ENCODE measurements around the gene TTYH3.

DNA sequence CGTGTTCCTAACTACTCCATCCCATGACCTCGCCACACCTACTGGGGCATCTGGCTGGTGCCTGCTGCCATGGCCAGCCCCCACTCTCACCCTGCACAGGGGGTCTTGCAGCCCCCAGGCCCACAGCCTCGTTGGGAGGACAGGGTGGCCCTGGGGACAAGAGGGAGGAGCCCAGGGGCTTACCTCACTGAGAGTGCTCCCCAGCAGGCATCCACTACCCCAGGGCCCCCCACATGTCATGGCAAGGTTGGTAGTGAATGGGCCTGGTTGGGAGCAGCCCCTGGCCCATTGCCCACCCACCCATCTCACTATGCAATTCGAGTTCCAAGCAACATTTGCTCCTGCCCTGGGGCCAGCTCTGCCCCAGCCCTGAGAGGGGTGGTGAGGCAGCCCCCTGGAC is 32.2 kb downstream of the TTYH3 start:
- no peak for TF ChIP-seq POLR2A (IDR thresholded peaks at IDR 0.05)
- TF ChIP-seq, protein P1, sequence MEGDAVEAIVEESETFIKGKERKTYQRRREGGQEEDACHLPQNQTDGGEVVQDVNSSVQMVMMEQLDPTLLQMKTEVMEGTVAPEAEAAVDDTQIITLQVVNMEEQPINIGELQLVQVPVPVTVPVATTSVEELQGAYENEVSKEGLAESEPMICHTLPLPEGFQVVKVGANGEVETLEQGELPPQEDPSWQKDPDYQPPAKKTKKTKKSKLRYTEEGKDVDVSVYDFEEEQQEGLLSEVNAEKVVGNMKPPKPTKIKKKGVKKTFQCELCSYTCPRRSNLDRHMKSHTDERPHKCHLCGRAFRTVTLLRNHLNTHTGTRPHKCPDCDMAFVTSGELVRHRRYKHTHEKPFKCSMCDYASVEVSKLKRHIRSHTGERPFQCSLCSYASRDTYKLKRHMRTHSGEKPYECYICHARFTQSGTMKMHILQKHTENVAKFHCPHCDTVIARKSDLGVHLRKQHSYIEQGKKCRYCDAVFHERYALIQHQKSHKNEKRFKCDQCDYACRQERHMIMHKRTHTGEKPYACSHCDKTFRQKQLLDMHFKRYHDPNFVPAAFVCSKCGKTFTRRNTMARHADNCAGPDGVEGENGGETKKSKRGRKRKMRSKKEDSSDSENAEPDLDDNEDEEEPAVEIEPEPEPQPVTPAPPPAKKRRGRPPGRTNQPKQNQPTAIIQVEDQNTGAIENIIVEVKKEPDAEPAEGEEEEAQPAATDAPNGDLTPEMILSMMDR (IDR thresholded peaks at IDR 0.05): no peak
- no peak for TF ChIP-seq POLR2AphosphoS5 (IDR thresholded peaks at IDR 0.05; ENCODE audit: insufficient read depth in 1 of 2, low read depth in 1 of 2)

Measured in vagina (tissue), 2 donors.